Erythroblast (primary cell): ENCODE results near the gene BBC3.

Source experiments
- DNase-seq, 2 experiments: peaks; one replicate each; lab custom pipeline; 2025; lab: John Stamatoyannopoulos, UW
- GATA1 ChIP-seq: IDR thresholded peaks from 2 replicates; pipeline ENCODE4 v1.6.1; 2011; ENCODE audit warnings: low read depth, mild to moderate bottlenecking, control low read depth, low read length, moderate library complexity
- POLR2A ChIP-seq: IDR thresholded peaks from 2 replicates; pipeline ENCODE4 v1.6.1; 2011; ENCODE audit warnings: mild to moderate bottlenecking, low read length

The BBC3 gene

DNA sequence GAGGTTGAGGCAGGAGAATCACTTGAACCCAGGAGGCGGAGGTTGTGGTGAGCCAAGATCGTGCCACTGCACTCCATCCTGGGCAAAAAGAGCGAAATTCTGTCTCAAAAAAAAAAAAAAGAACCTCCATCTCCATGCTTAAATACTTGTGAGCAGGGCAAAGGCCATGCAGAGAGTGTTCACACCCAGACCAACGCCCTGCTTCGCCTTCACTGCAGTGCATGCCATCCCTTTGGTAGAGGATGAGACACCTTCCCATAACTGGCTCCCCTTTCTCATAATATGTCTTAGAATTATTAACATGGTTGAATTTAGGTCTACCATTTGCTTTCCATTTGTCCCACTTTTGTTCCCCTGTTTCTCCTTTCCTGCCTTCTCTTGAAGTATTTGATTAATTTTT, 15.4 kb downstream of the BBC3 start:
- no peak for DNase-seq

DNA sequence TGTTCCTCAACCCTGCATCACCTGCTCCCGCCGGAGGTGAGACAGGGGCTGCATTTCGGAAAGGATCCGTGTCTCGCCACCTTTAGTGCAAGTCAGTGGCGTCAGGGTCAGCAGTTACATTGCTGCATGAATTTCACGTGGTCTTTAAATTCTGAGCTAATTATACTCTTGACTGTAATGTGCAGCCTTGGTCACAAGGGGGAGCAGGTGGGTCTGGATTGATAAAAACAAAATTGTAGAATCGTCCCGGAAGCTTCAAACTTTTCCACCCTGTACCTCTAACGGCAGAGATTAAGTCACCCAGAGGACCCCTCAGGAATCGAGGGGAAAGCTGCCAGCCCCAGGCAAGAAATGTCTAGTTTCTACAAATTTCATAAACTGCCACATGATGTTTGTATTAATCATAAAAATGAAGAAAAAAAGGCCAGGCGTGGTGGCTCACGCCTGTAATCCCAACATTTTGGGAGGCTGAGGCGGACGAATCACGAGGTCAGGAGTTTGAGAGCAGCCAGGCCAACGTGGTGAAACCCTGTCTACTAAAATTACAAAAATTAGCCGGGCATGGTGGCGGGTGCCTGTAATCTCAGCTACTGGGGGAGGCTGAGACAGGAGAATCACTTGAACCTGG, 20.2 kb downstream of the BBC3 start:
- DNase-seq = peak; percentile 86 to 94
- TF ChIP-seq POLR2A = no peak
- no peak for TF ChIP-seq GATA1

More for the DNA sequence above, 15.4 kb downstream of the BBC3 start:
- TF ChIP-seq GATA1 = no peak
- no peak for TF ChIP-seq POLR2A

DNA sequence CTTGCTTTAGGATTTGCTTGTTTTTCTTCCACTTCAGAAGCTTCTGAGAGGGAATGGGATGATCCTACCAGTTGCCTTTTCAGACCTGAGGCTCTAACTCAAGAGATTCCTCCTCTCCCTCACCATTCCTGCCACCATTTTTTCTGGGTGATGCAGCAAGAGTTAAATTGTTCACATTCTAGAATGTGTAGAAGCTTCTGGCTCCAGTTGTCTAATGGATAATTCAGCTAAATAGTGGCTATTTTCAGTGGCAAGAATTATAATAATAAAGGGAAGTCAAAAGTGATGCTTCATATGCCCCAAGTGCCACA, 20.9 kb downstream of the BBC3 start:
- DNase-seq = no peak
- TF ChIP-seq GATA1 = no peak
- no peak for TF ChIP-seq POLR2A

DNA sequence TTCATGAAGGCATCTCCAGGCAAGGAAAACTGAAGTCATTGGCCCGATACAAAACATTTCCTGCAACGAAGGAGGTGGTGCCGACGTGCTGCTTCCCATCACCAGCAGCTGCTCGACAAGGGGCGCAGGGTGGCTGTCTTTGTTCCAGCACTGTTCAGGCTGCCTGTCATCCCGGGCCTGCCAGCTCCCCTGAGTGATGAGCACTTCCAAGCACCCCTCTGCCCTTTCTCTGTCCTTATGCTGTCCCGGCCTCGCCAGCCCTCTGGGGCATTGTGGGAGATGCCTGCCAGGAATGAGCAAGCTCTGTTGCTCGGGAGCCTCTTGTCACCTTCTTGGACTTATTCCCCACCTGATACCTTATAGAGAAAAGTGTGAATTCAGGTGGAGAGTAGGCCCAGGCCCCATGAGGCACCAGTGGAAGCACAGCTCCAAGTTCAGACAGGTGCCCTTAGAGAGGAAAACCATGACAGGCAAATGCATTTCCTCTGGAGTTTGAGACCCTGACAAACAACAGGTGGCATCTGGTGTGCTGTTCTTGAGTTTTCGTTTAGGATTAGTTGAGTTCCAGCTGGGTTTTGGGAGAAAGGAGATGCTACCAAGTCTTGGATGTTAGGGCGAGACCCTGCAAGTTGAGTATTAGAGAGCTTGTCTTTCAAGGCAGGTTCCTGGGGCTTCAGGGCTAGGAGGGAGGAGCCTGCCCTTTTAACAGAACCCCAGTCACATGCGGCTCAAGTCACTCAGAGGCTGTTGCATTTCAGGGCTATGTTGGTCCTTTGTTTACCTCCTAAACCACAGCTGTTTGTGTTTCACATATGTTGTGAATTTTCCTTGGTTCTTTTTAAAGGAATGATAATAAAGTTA, 21.4 kb downstream of the BBC3 start:
- no peak for DNase-seq
- no peak for TF ChIP-seq POLR2A

DNA sequence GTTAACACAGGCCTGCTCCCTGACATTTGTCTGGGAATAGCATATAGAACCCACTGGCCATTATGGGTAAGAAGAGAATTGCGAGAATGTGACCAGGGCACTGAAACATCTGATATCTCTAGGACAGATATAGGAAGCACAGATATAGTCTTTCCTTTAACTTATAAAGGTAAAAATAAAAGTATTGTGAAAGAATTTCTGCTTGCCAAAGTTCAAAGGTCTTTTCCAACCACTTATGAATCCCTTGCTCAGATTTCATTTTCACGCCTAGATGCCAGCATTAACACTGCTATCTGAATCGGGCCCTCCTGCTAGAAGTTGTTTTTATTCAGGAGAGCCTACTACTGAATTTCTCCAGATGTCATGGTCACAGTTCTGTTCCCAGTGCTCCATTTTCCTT, 27.7 kb downstream of the BBC3 start:
- no peak for TF ChIP-seq POLR2A
- no peak for TF ChIP-seq GATA1
- no peak for DNase-seq

DNA sequence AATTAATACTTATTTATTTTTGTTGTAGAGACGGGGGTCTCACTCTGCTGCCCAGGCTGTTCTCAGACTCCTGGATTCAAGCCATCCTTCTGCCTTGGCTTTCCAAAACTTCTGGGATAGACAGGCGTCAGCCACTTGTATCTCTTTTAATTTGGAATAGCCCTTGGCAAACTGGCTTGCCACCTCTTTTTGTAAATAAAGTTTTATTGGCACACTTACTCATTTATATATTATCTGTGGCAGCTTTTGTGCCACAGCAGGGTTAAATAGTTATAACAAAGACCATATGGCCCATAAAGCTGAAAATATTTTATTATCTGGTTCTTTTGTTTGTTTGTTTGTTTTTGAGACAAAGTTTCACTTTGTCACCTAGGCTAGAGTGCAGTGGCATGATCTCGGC, 30.5 kb downstream of the BBC3 start:
- no peak for TF ChIP-seq GATA1
- TF ChIP-seq POLR2A = no peak
- no peak for DNase-seq

DNA sequence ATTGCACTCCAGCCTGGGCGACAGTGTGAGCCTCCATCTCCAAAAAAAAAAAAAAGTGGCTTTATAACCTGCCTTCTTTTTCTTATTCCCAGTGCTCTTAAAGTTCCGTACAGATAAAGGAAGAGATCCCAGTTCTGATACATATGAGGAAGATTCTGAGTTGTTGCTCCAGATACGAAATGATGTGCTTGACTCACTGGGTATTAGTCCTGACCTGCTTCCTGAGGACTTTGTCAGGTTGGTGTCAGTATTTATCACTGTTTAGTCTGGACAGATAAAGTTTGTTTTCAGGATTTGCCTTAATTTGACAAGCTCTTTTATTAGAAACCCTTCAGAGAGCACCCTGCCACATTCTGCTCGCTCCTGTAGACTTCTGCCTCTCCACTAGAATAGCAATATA, 33.9 kb downstream of the BBC3 start:
- DNase-seq = no peak
- TF ChIP-seq POLR2A = no peak

DNA sequence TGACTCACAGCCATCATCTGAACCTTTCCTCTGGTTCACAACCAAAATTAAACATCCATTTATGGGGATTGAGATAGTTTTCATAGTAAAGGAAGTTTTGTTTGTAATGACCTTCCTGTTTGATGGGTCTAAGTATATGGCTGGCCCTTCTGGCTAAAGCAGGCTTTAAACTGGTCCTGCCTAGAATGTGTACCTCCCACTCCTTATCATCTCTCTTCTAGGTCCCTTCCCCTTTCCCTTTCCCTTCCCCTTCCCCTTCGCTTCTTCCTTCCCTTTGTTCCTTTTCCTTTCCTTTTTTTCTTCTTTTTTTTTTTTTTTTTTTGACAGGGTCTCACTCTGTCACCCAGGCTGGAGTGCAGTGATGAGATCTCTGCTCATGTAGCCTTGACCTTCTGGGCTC, 35.6 kb downstream of the BBC3 start:
- TF ChIP-seq POLR2A (no peak), GATA1 (no peak)
- DNase-seq = no peak

DNA sequence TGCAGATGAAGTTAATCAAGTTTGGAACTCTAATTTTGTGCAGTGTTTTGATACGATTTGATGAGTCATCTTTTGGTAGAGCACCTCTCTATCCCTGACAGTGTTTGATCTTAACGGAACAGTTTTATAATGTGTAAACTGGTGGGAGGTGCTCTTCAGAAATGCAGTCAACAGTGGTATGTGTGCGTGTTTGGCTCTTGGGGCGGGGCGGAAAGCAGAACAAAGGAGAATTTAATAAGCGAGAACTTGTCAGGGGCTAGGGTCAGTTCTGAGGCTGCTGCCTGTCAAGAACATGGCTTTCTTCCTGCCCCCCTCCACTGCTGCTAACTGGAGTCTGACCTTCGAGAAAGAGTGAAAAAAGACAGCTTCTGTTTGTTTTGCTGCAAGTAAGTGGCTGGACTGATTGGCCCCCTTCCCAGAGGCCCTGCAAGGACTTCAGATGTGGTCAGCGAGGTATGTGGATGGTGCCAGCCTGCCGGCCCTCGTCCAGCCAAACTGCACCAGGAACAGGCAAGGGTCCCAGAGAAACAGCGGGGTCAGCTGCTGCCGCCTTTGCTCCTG, 40.8 kb downstream of the BBC3 start:
- no peak for DNase-seq
- TF ChIP-seq POLR2A = no peak
- TF ChIP-seq GATA1 = no peak

DNA sequence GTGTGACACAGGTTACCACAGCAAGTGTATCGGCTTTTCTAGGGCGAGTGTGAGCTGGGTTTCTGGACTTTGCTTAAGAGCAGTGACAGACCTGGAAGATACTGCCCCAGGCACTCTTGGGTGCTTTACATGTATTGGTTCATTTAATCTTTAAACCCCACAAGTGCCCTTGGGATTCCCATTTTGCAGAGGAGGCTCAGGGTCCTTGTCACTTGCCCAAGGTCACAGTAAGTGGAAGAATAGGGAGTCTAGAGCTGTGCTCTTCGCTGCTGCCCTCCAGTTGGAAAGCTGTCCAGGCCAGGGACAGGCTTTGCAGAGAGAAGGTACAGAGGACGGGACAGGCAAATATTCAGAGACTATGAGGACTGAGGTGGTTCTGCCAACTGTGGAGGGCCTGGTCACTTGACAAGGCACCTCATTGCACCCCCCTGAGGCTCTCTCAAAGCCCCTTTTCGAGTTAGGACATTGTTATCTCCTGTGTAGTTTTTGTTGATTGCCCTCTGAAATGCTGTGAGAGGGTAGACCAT, 42.4 kb downstream of the BBC3 start:
- no peak for DNase-seq
- TF ChIP-seq POLR2A (no peak), GATA1 (no peak)

DNA sequence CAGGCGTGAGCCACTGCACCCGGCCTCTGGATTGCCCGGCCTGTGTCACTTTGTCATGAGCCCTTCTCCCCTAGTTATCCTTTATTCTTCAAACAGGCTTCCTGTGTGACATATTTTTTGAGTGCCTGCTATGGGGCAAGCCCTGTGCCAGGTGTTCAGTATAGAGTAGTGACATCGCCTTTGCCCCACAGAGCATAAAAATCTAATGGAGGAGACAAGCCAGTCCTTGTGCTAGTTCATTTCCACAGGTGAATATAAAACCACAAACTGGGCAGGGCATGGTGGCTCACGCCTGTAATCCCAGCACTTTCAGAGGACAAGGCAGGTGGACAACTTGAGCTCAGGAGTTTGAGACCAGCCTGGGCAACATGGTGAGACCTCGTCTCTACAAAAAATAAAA, 43.2 kb downstream of the BBC3 start:
- no peak for DNase-seq
- TF ChIP-seq GATA1 = no peak
- TF ChIP-seq POLR2A = no peak

DNA sequence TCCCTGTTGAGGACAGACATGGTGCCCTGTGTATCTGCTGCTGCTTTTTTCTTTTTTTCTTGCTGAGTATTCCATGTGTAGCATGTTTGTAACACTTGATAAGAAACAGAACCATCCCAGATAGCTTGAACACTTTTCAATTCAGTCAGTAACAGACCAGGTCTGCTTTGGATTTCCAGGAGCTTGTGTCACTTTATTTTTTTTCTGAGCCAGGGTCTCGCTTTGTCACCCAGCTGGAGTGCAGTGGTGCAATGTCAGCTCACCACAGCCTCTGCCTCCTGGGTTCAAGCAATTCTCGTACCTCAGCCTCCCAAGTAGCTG, 43.7 kb downstream of the BBC3 start:
- TF ChIP-seq POLR2A (no peak), GATA1 (no peak)
- no peak for DNase-seq

DNA sequence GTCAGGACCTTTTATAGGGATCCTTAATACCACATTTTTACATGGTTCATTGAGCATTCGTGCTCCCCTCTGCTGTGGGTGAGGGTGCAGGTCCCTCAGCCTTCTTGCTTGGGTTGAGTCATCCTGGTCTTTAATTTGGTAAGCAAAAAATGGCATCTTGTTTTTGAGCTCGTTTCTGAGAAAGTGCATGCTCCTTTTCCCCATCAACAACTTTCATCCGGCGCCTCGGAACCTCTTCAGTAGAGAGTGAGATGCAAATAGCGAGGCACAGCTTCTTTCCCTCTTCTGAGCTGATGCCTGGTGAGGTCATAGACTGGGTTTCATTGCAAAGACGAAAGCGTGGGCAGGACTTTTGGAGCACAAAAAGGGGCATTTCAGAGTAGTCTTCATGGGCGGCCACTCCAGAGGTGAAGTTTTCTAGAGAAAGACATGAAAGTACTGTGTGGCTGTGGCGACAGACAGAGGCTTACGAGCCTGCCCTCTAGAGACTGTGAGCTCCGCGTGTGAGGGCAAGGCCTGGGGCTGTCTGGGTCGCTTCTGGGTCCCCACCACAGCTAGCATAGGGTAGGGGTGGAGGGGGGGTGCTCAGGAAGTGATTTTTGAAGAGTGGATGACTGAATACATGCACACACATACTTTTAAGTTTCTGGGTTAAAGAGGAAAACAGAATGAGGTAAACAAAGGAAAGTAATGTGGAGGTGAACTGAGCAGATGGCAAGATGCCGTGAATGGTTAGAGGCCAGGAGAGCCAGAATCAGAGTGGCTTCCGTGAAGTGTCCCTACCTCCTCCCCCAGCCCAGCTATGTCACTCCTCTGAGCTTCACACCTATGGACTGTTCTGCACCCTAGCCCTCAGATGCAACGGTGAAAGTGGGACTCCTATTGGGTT, 44.3 kb downstream of the BBC3 start:
- DNase-seq = no peak
- TF ChIP-seq POLR2A (no peak), GATA1 (no peak)

DNA sequence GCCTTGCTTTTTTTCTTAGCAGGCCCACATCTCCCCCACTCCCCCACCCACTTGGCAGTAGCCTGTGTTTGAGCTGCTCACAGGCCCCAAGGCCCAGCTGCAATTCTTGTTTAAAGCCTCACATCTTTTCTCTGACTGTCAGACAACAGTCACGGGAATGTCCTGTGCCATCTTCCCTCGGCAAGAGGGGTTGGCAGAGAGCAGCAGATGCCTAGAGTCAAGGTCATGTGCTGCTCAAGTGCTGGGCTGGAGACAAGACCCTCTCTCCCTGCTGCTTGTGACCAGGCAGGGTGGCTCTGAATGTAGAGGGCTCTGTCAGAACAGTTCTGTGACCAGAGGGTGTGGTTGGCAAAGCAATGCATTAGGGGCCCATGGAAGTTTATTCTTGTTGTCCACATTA, 47.4 kb downstream of the BBC3 start:
- TF ChIP-seq GATA1 (no peak), POLR2A (no peak)
- no peak for DNase-seq
